H1 (cell line): Measurements from ENCODE around the gene RGS9. TPM values are rescaled to one million over a fixed set of nuclear protein-coding genes. Genes with fewer than 3 reads are reported as not detected.

ENCODE experiments used
- ASH2L ChIP-seq: fragments of 200-600, 300-600 bp; sonication (generic); IDR thresholded peaks from one replicate; pipeline ENCODE4 v1.7.1; 2017; ENCODE audit warnings: low read length
- ATF2 ChIP-seq: IDR thresholded peaks from 2 replicates; pipeline ENCODE4 v1.6.1; 2012; ENCODE audit warnings: low read length, inconsistent platforms
- CHD1 ChIP-seq: IDR thresholded peaks from 2 replicates; pipeline ENCODE4 v1.6.1; 2012; ENCODE audit warnings: low read depth, low read length, improper control_type of control experiment
- CHD7 ChIP-seq: fragments of 300-600 bp; sonication (generic); IDR thresholded peaks from 2 replicates; pipeline ENCODE4 v1.7.1; 2012; ENCODE audit warnings: low read length, moderate library complexity, mild to moderate bottlenecking, inconsistent platforms; ENCODE audit not compliant: insufficient replicate concordance
- FOSL1 ChIP-seq: IDR thresholded peaks from 2 replicates; pipeline ENCODE4 v1.6.1; 2011; ENCODE audit warnings: mild to moderate bottlenecking, low read depth, low read length, moderate library complexity; ENCODE audit not compliant: insufficient read depth
- NRF1 ChIP-seq: IDR thresholded peaks from 2 replicates; pipeline ENCODE4 v1.6.1; 2011; ENCODE audit warnings: mild to moderate bottlenecking, low read depth, low read length, improper control_type of control experiment
- TAF1 ChIP-seq: IDR thresholded peaks from 2 replicates; pipeline ENCODE4 v1.6.1; 2011; ENCODE audit warnings: mild to moderate bottlenecking, low read depth, low read length
- TEAD4 ChIP-seq: IDR thresholded peaks from 2 replicates; pipeline ENCODE4 v1.6.1; 2012; ENCODE audit warnings: low read depth, low read length, inconsistent platforms, mixed read lengths
- ZNF274 ChIP-seq: IDR thresholded peaks from 2 replicates; pipeline ENCODE4 v1.7.0; 2012; ENCODE audit warnings: low read length, borderline replicate concordance; ENCODE audit errors: extremely low read depth
- polyA plus RNA-seq, 7 experiments: library from polyadenylated mRNA; depleted of rRNA in 3 of 7; stranded (reverse) in 5 of 7; unstranded in 2 of 7; fragments of >200 nt in 5 of 7; fragments of 200-250 nt in 2 of 7; gene quantifications; 1 replicate in 5 of 7; 2 replicates in 1 of 7; 4 replicates in 1 of 7; pipeline versions ENCODE4 v1.2.1 to v1.2.3, GENCODE V29; 2011 to 2013; ENCODE audit warnings: missing spikeins in 2 of 7, mixed read lengths in 2 of 7
- total RNA-seq: library from RNA; stranded (reverse); fragmentation: NEBNext Ultra II Directional; extraction: Animal tissue kit (Norgen Biotek cat#: 25700); gene quantifications from 2 replicates; pipeline ENCODE4 v1.2.1, GENCODE V29; 2021

The RGS9 gene
- total and polyA plus RNA-seq, 2 of the 8 experiments (the other 6 are each of a cell fraction or from before 2014, with no cell fraction given), result 8.9 to 20.5 TPM

DNA sequence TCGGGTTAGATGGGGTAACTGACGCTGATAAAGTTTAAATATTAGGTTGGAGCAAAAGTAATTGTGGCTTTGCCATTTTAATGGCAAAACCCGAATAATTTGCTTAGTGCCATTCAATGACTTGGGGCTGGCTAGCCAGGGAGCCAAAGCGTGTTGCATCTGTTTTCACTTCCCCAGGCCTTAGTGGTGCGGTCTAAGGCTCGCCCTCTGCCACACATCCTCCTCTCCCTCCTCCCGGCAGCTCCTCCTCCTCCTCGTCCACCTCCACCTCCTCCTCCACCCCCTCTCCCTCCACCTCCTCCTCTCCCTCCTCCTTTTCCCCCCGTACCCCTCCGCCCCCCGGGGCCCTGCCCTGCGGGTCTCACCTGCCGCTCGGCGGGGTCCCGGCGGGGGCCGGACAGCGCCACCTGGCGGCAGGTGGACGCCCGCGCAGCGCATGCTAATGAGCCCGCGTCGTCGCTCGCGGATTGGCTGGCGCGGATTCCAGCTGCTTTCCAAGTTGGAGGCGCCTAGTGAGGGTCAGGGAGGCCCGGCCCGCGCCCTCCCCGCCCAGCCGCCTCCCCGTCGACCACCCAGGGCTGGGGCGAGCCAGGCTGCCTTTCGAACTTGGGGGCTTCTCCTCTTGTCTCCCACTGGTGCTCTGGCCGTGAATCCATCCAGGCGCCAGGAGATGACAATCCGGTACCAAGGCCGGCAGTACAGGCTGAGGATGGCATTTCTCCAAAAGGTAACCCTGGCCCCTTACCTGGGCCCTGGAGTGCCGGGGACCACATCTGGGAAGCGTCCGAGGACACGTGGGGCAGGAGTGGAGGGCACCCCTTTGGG lies 36.6 kb upstream of the RGS9 start (continued):
- TF ChIP-seq CHD7 (no peak), TEAD4 (no peak), ASH2L (peak; percentile 50), FOSL1 (no peak), ATF2 (no peak), NRF1 (no peak), ZNF274 (no peak), CHD1 (no peak), TAF1 (no peak)
